ENCODE results near the gene WWOX. TPM values are rescaled to one million over a fixed set of nuclear protein-coding genes. Genes with fewer than 3 reads are reported as not detected.
A peak's percentile ranks its signal among the peaks of the same experiment; 100 is the strongest.

WWOX gene
- total RNA-seq, 2 experiments from 2014 or later, result 19.1 to 23.7 TPM

DNA sequence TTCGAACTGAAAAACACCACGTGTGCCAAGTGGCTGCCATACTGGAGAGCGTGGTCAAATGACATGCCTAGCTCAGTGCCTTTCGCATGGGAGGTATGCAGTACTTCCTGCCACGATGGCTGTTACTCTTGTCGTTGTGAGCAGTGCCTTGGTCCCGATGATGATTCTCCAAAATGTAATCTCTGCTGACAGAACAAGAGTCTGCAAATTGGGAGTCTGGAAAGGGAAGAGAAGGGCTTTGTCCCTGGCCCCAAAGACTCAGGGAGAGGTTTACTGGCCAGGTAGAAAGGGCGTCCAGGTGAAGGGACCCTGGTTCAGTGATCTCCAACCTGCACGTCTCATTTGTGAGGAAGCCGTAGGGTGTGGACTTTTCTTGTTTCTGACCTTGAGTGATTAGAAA is 336.6 kb downstream of the WWOX start:
- no peak for DNase-seq
- Mint-ChIP-seq H3K27me3 (no peaks in the 10 kb centered on the region), H3K9me3 (no peaks in the 10 kb centered on the region), H3K4me3 (no peak overlapping the region), H3K4me1 (ENCODE audit: low read depth) (no peaks in the 10 kb centered on the region), H3K36me3 (ENCODE audit: low read depth) (peaks cover 21% of the 10 kb centered on the region), H3K27ac (no peak overlapping the region)
- no peak for ATAC-seq
- CTCF ChIA-PET, result interaction anchor here (0.8 to 3.0 kb wide), 2 partner anchors 11 to 14 kb away, joined by 3 to 10 read pairs; no protein-coding TSS in a partner anchor
- intact Hi-C loops (cut with micrococcal nuclease), result no loop called here
- TF ChIP-seq, protein P1, sequence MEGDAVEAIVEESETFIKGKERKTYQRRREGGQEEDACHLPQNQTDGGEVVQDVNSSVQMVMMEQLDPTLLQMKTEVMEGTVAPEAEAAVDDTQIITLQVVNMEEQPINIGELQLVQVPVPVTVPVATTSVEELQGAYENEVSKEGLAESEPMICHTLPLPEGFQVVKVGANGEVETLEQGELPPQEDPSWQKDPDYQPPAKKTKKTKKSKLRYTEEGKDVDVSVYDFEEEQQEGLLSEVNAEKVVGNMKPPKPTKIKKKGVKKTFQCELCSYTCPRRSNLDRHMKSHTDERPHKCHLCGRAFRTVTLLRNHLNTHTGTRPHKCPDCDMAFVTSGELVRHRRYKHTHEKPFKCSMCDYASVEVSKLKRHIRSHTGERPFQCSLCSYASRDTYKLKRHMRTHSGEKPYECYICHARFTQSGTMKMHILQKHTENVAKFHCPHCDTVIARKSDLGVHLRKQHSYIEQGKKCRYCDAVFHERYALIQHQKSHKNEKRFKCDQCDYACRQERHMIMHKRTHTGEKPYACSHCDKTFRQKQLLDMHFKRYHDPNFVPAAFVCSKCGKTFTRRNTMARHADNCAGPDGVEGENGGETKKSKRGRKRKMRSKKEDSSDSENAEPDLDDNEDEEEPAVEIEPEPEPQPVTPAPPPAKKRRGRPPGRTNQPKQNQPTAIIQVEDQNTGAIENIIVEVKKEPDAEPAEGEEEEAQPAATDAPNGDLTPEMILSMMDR (IDR thresholded peaks at IDR 0.05), result no peak
- POLR2A ChIA-PET, result no interaction called here

DNA sequence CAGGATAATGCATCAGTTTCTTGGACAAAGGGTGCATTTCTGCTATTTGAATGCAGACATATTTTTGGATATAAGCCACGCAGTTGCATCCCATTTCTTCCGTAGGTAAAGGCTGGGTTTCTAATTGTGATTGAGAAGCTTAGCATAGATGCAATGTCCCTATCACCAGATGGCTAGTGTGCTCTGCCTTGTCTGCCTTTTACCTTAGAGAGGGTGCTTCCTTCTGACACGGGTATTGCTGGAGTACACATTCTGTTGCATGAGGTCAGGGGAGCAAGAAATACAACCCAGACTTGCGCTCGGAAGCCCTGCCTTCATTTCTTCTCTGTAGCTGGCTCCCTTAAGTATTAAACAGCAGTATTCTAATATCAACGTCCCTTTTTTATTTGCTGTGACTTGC is 337.4 kb downstream of the WWOX start:
- Mint-ChIP-seq H3K9me3 (no peaks in the 10 kb centered on the region), H3K4me3 (no peak overlapping the region), H3K36me3 (ENCODE audit: low read depth) (peaks cover 21% of the 10 kb centered on the region), H3K4me1 (ENCODE audit: low read depth) (no peaks in the 10 kb centered on the region), H3K27ac (no peak overlapping the region), H3K27me3 (no peaks in the 10 kb centered on the region)
- TF ChIP-seq, protein P1 (IDR thresholded peaks at IDR 0.05), result no peak
- no peak for DNase-seq
- intact Hi-C loops (cut with micrococcal nuclease), result no loop called here
- ChIA-PET POLR2A (no interaction called here), CTCF (interaction anchor here (1.0 to 3.0 kb wide), 6 partner anchors 9 to 32 kb away, joined by 3 to 10 read pairs (median 5); no protein-coding TSS in a partner anchor)
- ATAC-seq, result no peak

- TF ChIP-seq, protein P1 (IDR thresholded peaks at IDR 0.05), result peak; percentile 94
- no peaks in the 10 kb centered on the region for H3K4me1 Mint-ChIP-seq (ENCODE audit: low read depth)
- H3K4me3 Mint-ChIP-seq, result no peak overlapping the region
- no peak overlapping the region for H3K27ac Mint-ChIP-seq
- no peaks in the 10 kb centered on the region for H3K27me3 Mint-ChIP-seq
- peak; percentile 17 for DNase-seq
- CTCF ChIA-PET, result interaction anchor here (1.0 to 3.0 kb wide), 6 partner anchors 10 to 31 kb away, joined by 3 to 10 read pairs (median 5); no protein-coding TSS in a partner anchor
- POLR2A ChIA-PET, result no interaction called here
- no peaks in the 10 kb centered on the region for H3K9me3 Mint-ChIP-seq
- intact Hi-C loops (cut with micrococcal nuclease), result no loop called here
- ATAC-seq, result no peak
- H3K36me3 Mint-ChIP-seq (ENCODE audit: low read depth), result peaks cover 20% of the 10 kb centered on the region
These were observed 338.0 kb downstream of the WWOX start for GRCh38 chr16:78437352-78437968.

- POLR2A ChIA-PET, result no interaction called here
- no peaks in the 10 kb centered on the region for H3K4me1 Mint-ChIP-seq (ENCODE audit: low read depth)
- no peak for ATAC-seq
- intact Hi-C loops (cut with micrococcal nuclease), result no loop called here
- no peak overlapping the region for H3K27ac Mint-ChIP-seq
- H3K9me3 Mint-ChIP-seq, result no peaks in the 10 kb centered on the region
- CTCF ChIA-PET, result interaction anchor here (0.7 to 3.0 kb wide), 6 partner anchors 9 to 38 kb away, joined by 3 to 10 read pairs (median 5); no protein-coding TSS in a partner anchor
- H3K36me3 Mint-ChIP-seq (ENCODE audit: low read depth), result peaks cover 12% of the 10 kb centered on the region
- DNase-seq, result no peak
- TF ChIP-seq, protein P1 (IDR thresholded peaks at IDR 0.05), result no peak
- H3K27me3 Mint-ChIP-seq, result no peaks in the 10 kb centered on the region
- no peak overlapping the region for H3K4me3 Mint-ChIP-seq
These were observed 338.8 kb downstream of the WWOX start for GRCh38 chr16:78438219-78438618.

DNA sequence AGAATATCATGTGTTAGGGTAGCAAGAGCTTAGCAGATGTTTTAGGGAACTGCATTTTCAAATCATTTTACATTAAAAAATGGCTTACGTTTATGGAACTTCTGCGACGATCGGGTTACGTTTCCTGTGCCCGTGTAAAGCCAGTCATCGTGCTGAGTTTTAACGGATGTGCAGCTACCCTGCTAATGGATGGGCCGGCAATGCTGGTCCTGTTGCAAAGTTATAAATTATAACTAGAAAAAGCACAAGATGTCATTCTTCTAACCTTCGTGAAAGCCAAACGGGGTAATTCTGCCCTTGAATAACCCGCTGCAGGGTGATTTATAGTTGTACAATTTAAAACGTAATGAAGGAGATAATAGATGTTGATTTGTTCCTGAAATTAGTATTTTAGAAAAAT is 339.2 kb downstream of the WWOX start:
- CTCF ChIA-PET, result interaction anchor here (0.7 to 3.0 kb wide), 4 partner anchors 11 to 39 kb away, joined by 3 to 10 read pairs (median 6); no protein-coding TSS in a partner anchor
- TF ChIP-seq, protein P1 (IDR thresholded peaks at IDR 0.05), result no peak
- Mint-ChIP-seq H3K27ac (no peak overlapping the region), H3K4me1 (ENCODE audit: low read depth) (no peaks in the 10 kb centered on the region), H3K27me3 (no peaks in the 10 kb centered on the region), H3K36me3 (ENCODE audit: low read depth) (peaks cover 9% of the 10 kb centered on the region), H3K9me3 (no peaks in the 10 kb centered on the region), H3K4me3 (no peak overlapping the region)
- intact Hi-C loops (cut with micrococcal nuclease), result no loop called here
- POLR2A ChIA-PET, result no interaction called here
- no peak for DNase-seq
- ATAC-seq, result no peak

Measured in activated CD8-positive, alpha-beta T cell treated with anti-CD3 and anti-CD28 coated beads for 36 hours (primary cell).